IMR-90 (cell line): ENCODE results near the gene RPL36.

Experiments
- BHLHE40 ChIP-seq: fragments of 150-350 bp; IDR thresholded peaks from 2 replicates; pipeline ENCODE4 v1.6.1; 2016; ENCODE audit warnings: mild to moderate bottlenecking, low read depth, low read length
- CEBPB ChIP-seq: IDR thresholded peaks from 2 replicates; pipeline ENCODE4 v1.6.1; 2012; ENCODE audit warnings: low read depth, low read length, improper control_type of control experiment
- MXI1 ChIP-seq: IDR thresholded peaks from 2 replicates; pipeline ENCODE4 v1.6.1; 2012; ENCODE audit warnings: low read depth, mild to moderate bottlenecking, low read length, moderate library complexity, borderline replicate concordance
- NFE2L2 ChIP-seq: fragments of 150-350 bp; IDR thresholded peaks from 2 replicates; pipeline ENCODE4 v1.6.1; 2016; ENCODE audit warnings: low read depth, mild to moderate bottlenecking, low read length
- POLR2A ChIP-seq: IDR thresholded peaks from 2 replicates; pipeline ENCODE4 v1.6.1; 2012; ENCODE audit warnings: mild to moderate bottlenecking, low read depth, low read length
- TF ChIP-seq, protein P1 (sequence below): conservative IDR thresholded peaks from 2 replicates; pipeline ENCODE4 v1.5.1; 2012; ENCODE audit warnings: mild to moderate bottlenecking, low read depth, low read length, improper control_type of control experiment

DNA sequence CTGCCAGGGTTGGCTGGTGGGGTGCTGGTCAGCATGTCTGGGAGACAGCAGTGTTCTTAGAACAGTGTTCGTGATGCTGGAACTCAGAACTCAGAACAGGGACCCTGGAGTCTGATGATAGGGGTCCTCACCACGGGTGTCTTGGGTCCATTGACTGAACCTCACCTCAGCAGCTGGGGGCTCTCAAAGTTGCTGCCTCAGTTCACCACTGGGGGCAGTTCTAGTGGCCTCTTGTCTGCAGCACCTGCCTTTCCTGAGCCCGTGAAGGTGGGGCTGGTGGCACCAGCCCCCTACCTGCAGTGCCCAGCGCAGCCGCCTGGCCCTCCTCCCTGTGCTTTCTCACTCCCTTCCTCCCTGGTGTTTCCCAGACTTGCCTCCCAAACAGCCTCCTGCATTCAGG, 38.7 kb upstream of the RPL36 start:
- TF ChIP-seq, protein P1, sequence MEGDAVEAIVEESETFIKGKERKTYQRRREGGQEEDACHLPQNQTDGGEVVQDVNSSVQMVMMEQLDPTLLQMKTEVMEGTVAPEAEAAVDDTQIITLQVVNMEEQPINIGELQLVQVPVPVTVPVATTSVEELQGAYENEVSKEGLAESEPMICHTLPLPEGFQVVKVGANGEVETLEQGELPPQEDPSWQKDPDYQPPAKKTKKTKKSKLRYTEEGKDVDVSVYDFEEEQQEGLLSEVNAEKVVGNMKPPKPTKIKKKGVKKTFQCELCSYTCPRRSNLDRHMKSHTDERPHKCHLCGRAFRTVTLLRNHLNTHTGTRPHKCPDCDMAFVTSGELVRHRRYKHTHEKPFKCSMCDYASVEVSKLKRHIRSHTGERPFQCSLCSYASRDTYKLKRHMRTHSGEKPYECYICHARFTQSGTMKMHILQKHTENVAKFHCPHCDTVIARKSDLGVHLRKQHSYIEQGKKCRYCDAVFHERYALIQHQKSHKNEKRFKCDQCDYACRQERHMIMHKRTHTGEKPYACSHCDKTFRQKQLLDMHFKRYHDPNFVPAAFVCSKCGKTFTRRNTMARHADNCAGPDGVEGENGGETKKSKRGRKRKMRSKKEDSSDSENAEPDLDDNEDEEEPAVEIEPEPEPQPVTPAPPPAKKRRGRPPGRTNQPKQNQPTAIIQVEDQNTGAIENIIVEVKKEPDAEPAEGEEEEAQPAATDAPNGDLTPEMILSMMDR, result no peak
- TF ChIP-seq CEBPB, result no peak
- TF ChIP-seq BHLHE40, result no peak
- TF ChIP-seq MXI1, result no peak
- no peak for TF ChIP-seq NFE2L2
- no peak for TF ChIP-seq POLR2A
